Transverse colon (tissue), 4 donors: ENCODE measurements around the gene ZNF664. TPM values are rescaled to one million over a fixed set of nuclear protein-coding genes. Genes with fewer than 3 reads are reported as not detected.

Source experiments
- DNase-seq: peaks from one replicate; pipeline ENCODE4 v3.0.0-alpha.2; 2019
- H3K27ac ChIP-seq, 4 donors: fragments of 200-600 bp; sonication (generic); 2 replicates each; pipeline ENCODE4 v1.5.1; 2016 to 2018; ENCODE audit warnings: inconsistent platforms in 4 of 4
- H3K27me3 ChIP-seq: fragments of 200-600 bp; sonication (generic); 2 replicates; pipeline ENCODE4 v1.5.1; 2017; ENCODE audit warnings: inconsistent platforms
- H3K36me3 ChIP-seq, 4 donors: fragments of 200-600 bp; sonication (generic); 2 replicates each; pipeline ENCODE4 v1.5.1; 2017 to 2019; ENCODE audit warnings: inconsistent platforms in 4 of 4
- H3K4me1 ChIP-seq, 4 donors: fragments of 200-600 bp; sonication (generic); 2 replicates each; pipeline ENCODE4 v1.5.1; 2017 to 2020; ENCODE audit warnings: inconsistent platforms in 4 of 4
- H3K4me3 ChIP-seq, 4 donors: fragments of 200-600 bp; sonication (generic); 1 replicate in 1 of 4; 2 replicates in 3 of 4; pipeline versions ENCODE4 v1.5.1 to v1.6.1; 2017 to 2019; ENCODE audit warnings: inconsistent platforms in 4 of 4
- H3K9me3 ChIP-seq, 2 donors: fragments of 200-600 bp; sonication (generic); 2 replicates each; pipeline ENCODE4 v1.5.1; 2017 to 2019; ENCODE audit warnings: inconsistent platforms in 2 of 2
- EP300 ChIP-seq: sonication (generic); formaldehyde crosslinking; IDR thresholded peaks from one replicate; pipeline ENCODE4 v1.6.1; 2017; ENCODE audit warnings: antibody characterized with exemption, low read depth
- POLR2A ChIP-seq: fragments of 450-650 bp; IDR thresholded peaks from one replicate; pipeline ENCODE4 v1.6.1; 2016; ENCODE audit warnings: antibody characterized with exemption, mild to moderate bottlenecking, moderate library complexity
- POLR2AphosphoS5 ChIP-seq, 3 donors: sonication (generic); formaldehyde crosslinking; IDR thresholded peaks; one replicate each; pipeline ENCODE4 v1.6.1; 2016; ENCODE audit warnings: antibody characterized with exemption in 3 of 3
- WGBS, 2 donors: methylation state at CpG; one replicate each; pipeline ENCODE4 v1.1.5; 2018; ENCODE audit warnings: low coverage in 1 of 2; 5-methylcytosine and 5-hydroxymethylcytosine counted together
- in situ Hi-C, 4 donors: fragments of 200-750 bp; cut with MboI; loops; one replicate each; pipeline versions ENCODE4 v1.15.0 to v1.15.1; 2017; ENCODE audit warnings: low sequenced_read_pairs in 3 of 4, low pct_ligation_motif_present in 1 of 4, low pct_unique_long_range_greater_than_20kb in 1 of 4
- intact Hi-C: fragments of 100-400 bp; cut with DNase I; formaldehyde crosslinking; loops from one replicate; pipeline ENCODE4 v1.15.1; 2023; ENCODE audit warnings: low total_unique reads
- total RNA-seq, 4 donors: library from RNA; depleted of rRNA; stranded (reverse); fragments of >200 nt; gene quantifications; one replicate each; pipeline ENCODE4 v1.1.0, GENCODE V29; 2016
- TF ChIP-seq, protein P1 (sequence below), 5 experiments: fragments of 200-600 bp in 3 of 5; fragments of 450-650 bp in 2 of 5; sonication (generic) in 3 of 5; IDR thresholded peaks; 1 replicate in 2 of 5; 2 replicates in 3 of 5; pipeline ENCODE4 v1.5.1; 2016 to 2017; ENCODE audit warnings: antibody characterized with exemption in 5 of 5, inconsistent platforms in 3 of 5, mild to moderate bottlenecking in 2 of 5, moderate library complexity in 1 of 5

Gene ZNF664
- total RNA-seq, 4 donors from 2014 or later = 84.4 to 144 (median 103) TPM

GRCh38 chr12:123973552-123974341 lies 732 bp downstream of the ZNF664 start:
- in situ Hi-C loops = no loop called here
- Histone ChIP-seq H3K27ac (peak overlapping the region; percentile 98 to 100 (median 99)), H3K4me3 (peak overlapping the region; percentile 77 to 100 (median 98)), H3K27me3 (no peaks in the 10 kb centered on the region), H3K4me1 (peaks cover 6 to 29% (median 18%) of the 10 kb centered on the region in 4 donors), H3K9me3 (no peaks in the 10 kb centered on the region), H3K36me3 (peaks cover 0 to 6% (median 0%) of the 10 kb centered on the region in 4 donors)
- WGBS, 2 donors = 1 to 10% methylated on average over 4 to 66 of the region's 69 CpGs
- TF ChIP-seq, protein P1, sequence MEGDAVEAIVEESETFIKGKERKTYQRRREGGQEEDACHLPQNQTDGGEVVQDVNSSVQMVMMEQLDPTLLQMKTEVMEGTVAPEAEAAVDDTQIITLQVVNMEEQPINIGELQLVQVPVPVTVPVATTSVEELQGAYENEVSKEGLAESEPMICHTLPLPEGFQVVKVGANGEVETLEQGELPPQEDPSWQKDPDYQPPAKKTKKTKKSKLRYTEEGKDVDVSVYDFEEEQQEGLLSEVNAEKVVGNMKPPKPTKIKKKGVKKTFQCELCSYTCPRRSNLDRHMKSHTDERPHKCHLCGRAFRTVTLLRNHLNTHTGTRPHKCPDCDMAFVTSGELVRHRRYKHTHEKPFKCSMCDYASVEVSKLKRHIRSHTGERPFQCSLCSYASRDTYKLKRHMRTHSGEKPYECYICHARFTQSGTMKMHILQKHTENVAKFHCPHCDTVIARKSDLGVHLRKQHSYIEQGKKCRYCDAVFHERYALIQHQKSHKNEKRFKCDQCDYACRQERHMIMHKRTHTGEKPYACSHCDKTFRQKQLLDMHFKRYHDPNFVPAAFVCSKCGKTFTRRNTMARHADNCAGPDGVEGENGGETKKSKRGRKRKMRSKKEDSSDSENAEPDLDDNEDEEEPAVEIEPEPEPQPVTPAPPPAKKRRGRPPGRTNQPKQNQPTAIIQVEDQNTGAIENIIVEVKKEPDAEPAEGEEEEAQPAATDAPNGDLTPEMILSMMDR (IDR thresholded peaks at IDR 0.05) = no peak
- TF ChIP-seq POLR2A (peak; percentile 16), EP300 (no peak), POLR2AphosphoS5 (IDR thresholded peaks at IDR 0.05) (no peak)
- peak; percentile 55 for DNase-seq
- intact Hi-C loops = no loop called here

DNA sequence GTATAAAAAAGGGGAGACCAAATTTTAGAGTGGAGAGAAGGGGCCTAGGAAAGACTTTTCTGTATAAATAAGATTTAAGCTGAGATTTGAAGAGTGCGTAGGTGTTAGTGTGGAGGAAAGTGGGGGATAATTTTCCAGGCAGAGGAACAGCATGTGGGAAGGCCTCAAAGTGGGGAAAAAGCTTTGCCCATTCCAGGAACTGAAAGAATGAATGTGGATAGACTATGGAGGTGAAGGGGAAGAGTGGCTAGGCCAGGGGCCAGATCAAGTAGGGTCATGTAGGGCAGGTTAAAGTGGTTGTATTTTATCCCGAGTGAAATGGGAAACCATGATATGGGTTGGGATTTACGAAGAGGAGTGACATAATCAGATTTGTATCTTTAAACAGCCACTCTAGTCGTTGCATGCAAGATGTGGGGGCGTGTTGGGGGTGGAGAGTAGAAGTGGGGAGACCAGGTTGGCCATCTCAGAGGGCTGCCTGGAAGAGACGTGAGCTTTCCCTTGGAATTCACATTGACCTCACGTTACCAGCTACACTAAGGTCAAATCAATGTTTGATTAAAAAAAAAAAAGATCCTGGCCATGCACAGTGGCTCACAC lies 3.3 kb downstream of the ZNF664 start:
- TF ChIP-seq POLR2A (no peak), POLR2AphosphoS5 (IDR thresholded peaks at IDR 0.05) (no peak), EP300 (no peak)
- TF ChIP-seq, protein P1 (IDR thresholded peaks at IDR 0.05) = no peak
- H3K36me3 ChIP-seq = peaks cover 0 to 14% (median 0%) of the 10 kb centered on the region in 4 donors
- DNase-seq = no peak
- H3K9me3 ChIP-seq = no peaks in the 10 kb centered on the region
- WGBS, 2 donors = 88 to 91% methylated on average over 7 of the region's 7 CpGs
- no peak overlapping the region for H3K27ac ChIP-seq
- in situ Hi-C loops = no loop called here
- no peak overlapping the region for H3K4me3 ChIP-seq
- H3K4me1 ChIP-seq = peaks cover 6 to 16% (median 15%) of the 10 kb centered on the region in 4 donors
- intact Hi-C loops = no loop called here
- no peaks in the 10 kb centered on the region for H3K27me3 ChIP-seq

DNA sequence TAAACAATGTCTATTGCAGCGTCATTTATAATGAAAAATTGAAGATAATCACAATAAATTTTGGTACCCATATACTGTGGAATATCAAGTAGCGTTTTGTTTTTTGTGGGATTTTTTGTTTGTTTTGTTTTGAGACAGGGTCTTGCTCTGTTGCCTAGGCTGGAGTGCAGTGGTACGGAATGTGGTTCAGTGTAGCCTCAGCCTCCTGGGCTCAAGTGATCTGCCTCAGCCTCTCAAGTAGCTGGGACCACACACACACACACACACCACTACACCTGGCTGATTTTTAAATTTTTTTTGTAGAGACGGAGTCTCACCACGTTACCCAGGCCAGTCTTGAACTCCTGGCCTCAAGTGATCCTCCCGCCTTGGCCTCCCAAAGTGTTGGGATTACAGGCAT lies 6.6 kb downstream of the ZNF664 start:
- Histone ChIP-seq H3K4me3 (no peak overlapping the region), H3K27me3 (no peaks in the 10 kb centered on the region), H3K9me3 (no peaks in the 10 kb centered on the region), H3K36me3 (peaks cover 0 to 14% (median 0%) of the 10 kb centered on the region in 4 donors), H3K4me1 (peaks cover 0 to 16% (median 5%) of the 10 kb centered on the region in 4 donors), H3K27ac (no peak overlapping the region)
- intact Hi-C loops = no loop called here
- TF ChIP-seq, protein P1 (IDR thresholded peaks at IDR 0.05) = no peak
- TF ChIP-seq POLR2AphosphoS5 (IDR thresholded peaks at IDR 0.05) (no peak), EP300 (no peak), POLR2A (no peak)
- in situ Hi-C loops = no loop called here
- DNase-seq = no peak
- 94 to 98% methylated on average over 3 to 6 of the region's 6 CpGs for WGBS, 2 donors

DNA sequence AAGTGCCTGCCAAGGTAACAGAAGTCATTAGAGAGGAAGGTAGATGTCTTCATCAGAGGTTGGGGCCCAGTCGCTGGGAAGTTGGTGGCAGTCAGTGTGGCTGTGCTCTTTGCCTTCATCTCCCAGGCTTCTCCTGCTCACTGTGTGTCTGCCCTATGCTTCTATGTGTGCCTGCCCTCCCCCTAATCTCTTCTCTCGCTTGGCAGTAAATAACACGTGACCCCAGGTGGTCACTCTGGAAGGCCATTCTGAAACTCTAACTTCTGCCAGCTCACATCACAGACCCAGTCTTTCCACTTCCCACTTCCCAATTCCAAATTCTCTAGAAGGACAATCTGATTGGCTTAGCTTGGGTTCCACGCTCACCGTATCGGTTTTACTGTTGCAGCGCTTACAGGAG lies 9.3 kb downstream of the ZNF664 start:
- 89% methylated on average over 7 of the region's 7 CpGs; no CpG with 5 or more reads in 1 of the 2 donors for WGBS, 2 donors
- in situ Hi-C loops = loop anchor here in 3 of 4 donors (10.0 kb wide), 1 partner anchor 77 kb away; no protein-coding TSS in a partner anchor
- H3K27ac ChIP-seq = no peak overlapping the region
- peaks cover 0 to 16% (median 0%) of the 10 kb centered on the region in 4 donors for H3K4me1 ChIP-seq
- intact Hi-C loops = no loop called here
- H3K4me3 ChIP-seq = no peak overlapping the region
- DNase-seq = no peak
- H3K27me3 ChIP-seq = no peaks in the 10 kb centered on the region
- H3K9me3 ChIP-seq = no peaks in the 10 kb centered on the region
- peaks cover 0 to 11% (median 0%) of the 10 kb centered on the region in 4 donors for H3K36me3 ChIP-seq
- TF ChIP-seq POLR2AphosphoS5 (IDR thresholded peaks at IDR 0.05) (no peak), EP300 (no peak)
- TF ChIP-seq, protein P1 (IDR thresholded peaks at IDR 0.05) = no peak
